ENCODE data around the gene INSR.
"Not testable (repeated sequence)": the region's sequence is repeated elsewhere in the genome, so short reads cannot be mapped to it uniquely, and the experiment has no call there.

The INSR gene

GRCh38 chr19:7072541-7072940 is 221.7 kb downstream of the INSR start:
- no peak for DNase-seq

- DNase-seq: no peak
These were observed 224.3 kb downstream of the INSR start for GRCh38 chr19:7069904-7070226.

DNA sequence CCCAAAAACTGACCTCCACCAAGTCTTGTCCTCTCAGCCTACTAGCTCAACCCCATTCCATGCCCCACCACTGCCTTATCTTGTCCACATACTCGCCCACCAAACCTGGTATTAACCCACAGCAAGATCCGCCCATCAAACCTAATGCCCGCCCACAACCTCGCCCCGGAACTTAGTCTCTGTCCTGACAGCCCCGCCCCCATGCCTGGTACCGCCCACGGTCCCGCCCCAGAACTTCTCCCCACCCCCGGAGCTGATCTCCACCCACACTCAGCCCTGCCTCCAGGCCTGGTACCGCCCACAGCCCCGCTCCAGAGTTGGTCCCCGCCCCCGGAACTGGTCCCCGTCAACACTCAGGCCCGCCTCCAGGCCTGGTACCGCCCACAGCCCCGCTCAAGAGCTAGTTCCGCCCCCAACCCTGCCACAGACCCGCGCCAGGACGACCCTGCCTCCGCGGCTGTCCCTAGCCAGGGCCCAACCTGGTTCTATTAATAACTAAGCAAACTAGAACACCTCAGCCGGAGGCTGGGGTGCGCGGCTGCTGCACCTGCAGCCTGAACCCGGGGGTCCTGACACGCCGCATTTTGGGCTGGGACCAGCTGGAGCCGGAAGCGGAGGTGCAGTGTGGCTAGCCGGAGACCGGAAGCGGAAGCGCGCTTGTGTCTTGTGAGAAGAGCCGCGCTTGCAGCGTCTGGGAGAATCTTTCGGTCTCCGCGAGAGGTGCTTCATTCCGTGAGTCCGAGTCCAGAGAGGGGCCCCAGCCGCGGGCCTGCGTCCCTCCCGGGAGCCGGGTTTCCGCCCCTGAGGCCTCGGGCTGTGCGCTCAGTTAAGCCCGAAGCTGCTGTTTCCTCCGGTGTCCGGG is 224.9 kb downstream of the INSR start, which contains the start of gene ZNF557:
Gene ZNF557 (plus strand): TSS at position 662 of the 862 bp plus-strand sequence. CDS start 5,372 bp downstream, outside the sequence.
- DNase-seq: peak; percentile 98

DNA sequence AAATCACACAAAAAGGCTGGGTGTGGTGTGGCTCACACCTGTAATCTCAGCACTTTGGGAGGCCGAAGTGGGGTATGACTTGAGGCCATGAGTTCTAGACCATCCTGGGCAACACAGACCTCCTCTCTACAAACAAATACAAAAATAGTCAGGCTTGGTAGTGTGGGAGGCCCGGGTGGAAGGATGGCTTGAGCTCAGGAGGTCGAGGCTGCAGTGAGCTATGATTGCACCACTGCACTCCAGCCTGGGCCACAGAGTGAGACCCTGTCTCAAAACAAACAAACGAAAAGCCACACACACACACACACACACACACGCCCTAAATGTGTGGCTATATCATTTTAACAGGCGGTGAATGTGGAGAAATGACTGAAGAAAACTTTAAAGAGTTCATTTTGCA is 225.6 kb downstream of the INSR start:
- no peak for DNase-seq

DNA sequence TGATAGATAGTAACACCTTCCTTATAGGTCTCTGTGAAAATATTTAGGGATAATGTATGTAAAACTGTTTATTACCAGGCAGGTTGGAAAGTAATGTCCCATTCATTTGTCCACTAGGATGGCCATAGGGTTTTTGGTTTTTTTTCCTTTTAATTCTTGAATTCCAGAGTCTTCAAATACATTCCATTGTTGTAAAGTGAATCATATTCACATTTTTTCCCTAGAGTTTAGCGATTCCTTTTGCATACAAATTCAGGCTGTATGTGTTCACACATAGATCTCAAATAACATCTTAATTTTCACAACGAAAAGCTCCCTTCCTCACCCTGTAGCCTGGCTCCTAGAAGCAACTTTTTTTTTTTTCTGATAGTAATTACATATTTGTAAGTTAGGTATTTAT is 226.5 kb downstream of the INSR start:
- no peak for DNase-seq

DNA sequence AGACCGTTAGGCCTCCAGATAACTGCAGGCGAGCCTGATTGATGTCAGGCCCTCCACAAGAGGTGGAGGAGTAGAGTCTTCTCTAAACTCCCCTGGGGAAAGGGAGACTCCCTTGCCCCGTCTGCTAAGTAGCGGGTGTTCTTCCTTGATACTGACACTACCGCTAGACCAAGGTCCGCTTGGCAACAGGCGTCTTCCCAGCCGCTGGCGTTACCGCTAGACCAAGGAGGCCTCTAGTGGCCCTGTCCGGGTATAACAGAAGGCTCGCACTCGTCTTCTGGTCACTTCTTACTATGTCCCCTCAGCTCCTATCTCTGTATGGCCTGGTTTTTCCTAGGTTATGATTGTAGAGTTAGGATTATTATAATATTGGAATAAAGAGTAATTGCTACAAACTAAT is 227.1 kb downstream of the INSR start:
- not testable (repeated sequence) for DNase-seq

- no peak for DNase-seq
These were observed 230.3 kb downstream of the INSR start for GRCh38 chr19:7063764-7064418.

DNA sequence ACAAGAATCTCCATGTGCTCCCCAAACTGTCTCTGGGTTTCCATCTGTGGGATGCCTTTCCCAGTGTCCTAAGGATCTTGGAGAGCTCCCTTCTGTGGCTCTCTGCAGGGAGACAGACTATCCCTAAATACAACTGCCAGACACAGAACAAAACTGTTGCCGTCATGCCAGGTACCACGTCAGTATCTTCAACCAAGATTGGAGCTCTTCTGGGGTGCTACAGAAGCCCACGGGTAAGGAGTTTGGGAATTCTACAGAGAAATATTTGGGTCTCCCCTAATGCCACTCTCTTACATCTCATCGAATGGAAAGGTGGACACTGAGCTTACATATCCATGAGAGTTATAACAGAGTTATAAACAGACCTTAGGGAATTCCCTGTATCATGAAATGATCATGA is 230.9 kb downstream of the INSR start:
- DNase-seq: no peak
